SHP77 (cell line): ENCODE measurements around the gene RNF187.
"Not testable (repeated sequence)": the region's sequence is repeated elsewhere in the genome, so short reads cannot be mapped to it uniquely, and the experiment has no call there.

ENCODE experiments used
- DNase-seq, 2 experiments: peaks; one replicate each; lab custom pipeline; 2025; lab: John Stamatoyannopoulos, UW

Gene RNF187

DNA sequence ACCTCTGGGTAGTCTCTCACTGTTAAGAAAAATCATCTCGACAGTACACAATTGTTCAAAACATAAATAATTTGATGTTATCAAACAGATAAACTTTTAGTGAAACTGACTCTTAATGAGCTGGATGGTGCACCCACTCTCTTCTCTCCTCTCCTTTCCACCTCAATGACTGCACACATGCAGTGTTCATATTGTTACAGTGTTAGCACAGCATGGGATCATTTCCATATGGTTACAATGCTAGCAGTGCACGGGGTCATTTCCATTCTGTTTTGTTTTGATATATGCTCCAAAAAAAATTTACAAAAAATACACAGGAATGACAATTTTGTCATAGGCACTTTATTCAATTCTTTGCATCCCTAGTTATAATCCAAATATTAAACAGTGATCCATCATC lies 26.4 kb upstream of the RNF187 start:
- DNase-seq = no peak

DNA sequence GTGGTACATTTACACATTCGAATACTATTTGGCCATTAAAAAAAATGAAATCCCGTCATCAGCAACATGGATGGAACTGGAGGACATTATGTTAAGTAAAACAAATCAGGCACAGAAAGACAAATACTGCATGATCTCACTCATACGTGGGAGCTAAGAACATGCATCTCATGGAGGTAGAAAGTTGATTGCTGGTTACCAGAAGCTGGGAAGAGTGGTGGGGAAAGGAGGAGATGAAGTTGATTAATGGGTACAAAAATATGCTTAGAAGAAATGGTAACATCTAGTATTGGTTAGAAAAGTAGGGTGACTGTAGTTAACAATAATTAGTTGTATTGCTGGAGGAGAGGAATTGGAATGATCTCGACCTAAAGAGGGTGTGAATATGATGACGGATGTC lies 24.6 kb upstream of the RNF187 start:
- no peak for DNase-seq

DNA sequence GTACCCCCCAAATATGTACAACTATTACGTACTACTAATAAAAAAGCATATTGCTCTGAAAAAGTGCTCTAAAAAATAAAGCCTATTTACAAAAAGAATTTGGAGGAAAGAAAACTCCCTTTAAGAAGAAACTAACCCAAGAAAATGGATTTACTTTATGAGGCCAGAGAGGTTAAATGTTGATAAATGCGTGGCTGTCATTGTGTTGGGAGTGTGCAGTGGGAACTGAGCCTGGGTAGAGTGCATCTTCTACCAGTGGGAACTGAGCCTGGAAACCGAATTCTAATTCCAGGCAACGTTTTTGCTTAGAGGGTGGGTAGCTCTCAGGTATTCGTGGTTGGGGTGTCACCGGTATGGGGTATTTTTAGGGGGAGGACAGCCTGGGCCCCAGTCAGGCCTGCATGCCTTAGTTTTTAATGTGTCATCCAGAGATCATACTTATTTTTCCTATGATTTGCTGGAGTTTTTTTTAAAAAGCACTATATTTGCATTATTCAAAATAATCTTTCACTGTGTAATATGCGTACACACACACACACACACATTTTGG lies 24.1 kb upstream of the RNF187 start:
- DNase-seq = no peak

DNA sequence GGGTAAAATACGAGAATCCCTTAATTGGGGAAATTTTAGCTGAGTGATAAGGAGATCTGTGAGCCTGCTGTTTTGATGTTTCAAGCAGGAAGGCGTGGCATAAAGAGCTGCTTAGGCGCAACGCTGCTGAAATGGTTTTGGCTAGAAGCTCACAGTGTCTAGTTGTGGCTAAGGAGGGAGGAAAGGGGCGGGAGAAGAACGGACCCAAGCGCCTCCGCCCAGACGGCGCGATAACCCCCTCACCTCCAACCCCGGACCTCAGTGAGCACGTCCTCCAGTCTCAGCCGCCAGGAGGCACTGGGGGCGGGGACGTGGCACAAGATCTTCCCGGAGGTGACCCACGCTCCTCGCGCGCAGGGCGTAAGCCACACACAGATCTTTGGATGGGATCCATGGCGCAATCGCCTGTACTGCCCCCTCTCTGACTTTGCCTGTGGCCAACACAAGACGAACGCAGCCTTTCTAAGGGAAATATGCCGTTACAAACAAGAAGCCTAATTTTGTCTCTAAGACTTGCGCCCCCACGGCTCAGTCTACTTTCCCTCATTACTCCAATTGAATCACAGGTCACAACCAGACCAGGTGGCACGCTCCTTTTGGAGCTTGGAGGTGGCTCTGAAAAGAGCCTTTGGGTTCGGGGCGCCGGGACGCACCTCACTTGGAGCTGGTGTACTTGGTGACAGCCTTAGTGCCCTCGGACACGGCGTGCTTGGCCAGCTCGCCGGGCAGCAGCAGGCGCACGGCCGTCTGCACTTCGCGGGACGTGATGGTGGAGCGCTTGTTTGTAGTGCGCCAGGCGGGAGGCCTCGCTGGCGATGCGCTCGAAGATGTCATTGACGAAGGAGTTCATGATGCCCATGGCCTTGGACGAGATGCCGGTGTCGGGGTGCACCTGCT lies 23.4 kb upstream of the RNF187 start:
- DNase-seq = peak; percentile 22 to 58

DNA sequence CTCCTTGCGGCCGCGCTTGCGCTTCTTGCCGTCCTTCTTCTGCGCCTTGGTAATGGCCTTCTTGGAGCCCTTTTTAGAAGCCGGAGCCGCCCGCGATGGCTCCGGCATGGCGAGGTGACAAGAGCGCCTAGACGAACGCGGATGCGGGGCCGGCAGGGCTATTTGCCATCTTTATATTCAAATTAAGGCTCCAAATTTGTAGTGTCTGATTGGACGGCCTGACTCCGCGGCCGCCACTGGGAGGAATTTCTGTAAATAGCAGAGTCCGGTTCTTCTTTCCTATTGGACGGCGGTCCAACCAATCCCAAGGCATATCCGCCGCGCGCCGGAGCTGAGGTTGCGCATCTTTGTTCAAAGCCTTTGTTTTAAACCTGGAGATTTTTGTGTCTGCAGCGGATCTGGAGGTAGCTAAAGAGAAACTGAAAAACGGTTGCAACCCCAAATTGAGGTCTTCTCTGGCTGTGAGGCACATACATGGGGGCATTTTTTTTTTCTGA lies 22.6 kb upstream of the RNF187 start:
- DNase-seq = peak; percentile 95 to 97

DNA sequence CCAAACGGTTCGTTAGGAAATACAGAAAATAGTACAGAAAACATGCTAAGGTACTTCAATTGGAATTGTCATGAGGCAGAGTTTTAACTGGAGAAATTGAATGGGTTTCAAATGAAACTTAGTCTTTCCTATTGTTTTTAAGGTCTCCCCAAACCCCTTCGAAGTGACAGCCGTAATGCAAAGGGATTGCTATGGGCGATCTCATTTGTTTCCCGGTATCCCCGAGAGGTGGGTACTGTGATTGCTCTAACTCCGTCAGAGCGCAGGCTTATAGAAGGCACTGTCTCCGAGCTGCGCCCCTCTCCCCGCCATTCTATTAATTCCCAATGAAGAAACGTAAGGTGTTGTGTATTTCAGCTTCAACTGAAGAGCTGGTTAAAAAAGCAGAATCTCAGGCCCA lies 22.0 kb upstream of the RNF187 start:
- no peak for DNase-seq

DNA sequence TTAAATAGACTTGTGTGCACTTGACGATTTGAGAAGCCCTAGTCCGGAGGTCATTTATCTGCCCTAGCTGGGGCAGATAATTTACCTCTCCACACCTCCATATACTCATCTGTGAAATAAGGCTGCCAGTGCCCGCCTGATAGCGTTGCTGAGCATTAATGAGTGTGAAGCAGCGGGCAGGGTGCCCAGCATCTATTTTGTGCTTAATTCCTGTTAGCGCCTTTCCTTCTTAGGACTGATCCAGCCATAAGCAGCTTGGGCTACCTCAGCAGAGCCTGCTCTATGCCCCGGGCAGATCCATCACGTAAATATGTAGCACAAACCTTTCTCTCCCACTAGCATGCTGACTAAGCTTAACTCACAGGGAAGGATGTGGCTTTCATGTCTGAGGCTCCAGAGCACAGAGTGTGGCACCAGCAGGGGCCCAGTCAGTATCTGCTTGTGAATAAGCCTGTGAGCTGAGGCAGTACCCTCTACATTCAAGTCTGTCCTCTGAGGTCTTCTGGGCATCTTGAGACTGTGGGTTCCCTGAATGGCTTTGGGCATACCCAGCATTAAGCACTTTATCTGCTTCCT lies 21.5 kb upstream of the RNF187 start:
- DNase-seq = no peak

DNA sequence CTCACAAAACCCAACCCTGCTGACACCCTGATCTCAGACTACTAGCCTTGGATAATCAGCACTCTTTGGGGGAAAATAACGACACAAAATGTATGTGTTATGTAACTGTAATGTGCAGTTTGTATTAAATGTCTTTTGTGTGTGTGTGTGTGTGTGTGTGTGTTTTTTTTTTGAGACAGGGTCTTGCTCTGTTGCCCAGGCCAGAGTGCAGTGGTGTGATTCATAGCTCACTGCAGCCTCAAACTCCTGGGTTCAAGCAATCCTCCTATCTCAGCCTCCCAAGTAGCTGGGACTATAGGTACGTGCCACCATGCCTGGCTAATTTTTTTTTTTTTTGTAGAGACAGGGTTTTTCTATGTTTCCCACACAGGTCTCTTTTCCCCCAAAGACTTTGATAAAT lies 19.0 kb upstream of the RNF187 start:
- not testable (repeated sequence) for DNase-seq

DNA sequence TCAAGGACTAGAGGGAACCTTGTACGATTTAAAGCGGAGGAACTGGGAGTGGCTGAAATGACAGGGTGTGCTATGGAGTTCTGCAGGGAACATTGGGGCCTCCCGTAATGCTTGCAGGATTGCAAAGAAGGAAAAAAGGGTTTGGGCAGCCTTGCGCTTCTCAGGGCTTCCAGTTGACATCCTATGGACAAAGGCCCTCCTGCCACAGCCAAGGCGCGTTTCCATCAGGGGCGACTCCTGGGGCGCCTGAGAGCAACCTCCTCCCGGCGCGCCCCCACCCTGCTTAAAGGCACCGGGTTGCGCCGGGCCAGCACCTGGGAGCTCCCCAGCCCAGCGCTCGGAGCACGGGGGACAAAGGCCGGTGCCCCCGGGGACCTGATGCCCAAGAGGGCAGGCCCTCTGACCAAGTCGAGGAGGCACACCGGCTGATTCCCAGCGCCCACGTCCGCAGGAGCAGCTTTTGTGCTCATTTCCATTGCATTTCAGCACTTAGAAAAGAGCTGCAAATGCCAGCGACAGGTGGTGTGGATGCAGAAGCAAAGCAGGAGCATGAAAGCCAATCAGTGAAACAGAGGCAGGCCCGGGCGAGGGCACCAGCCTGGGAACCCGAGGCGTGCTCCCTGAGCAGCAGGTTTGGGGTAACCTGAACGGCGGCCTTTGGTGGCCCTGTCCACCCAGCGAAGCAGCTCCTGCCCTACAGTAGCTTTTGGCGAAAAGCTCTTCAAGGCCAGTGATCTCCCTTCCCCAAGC lies 17.6 kb upstream of the RNF187 start:
- DNase-seq = no peak

DNA sequence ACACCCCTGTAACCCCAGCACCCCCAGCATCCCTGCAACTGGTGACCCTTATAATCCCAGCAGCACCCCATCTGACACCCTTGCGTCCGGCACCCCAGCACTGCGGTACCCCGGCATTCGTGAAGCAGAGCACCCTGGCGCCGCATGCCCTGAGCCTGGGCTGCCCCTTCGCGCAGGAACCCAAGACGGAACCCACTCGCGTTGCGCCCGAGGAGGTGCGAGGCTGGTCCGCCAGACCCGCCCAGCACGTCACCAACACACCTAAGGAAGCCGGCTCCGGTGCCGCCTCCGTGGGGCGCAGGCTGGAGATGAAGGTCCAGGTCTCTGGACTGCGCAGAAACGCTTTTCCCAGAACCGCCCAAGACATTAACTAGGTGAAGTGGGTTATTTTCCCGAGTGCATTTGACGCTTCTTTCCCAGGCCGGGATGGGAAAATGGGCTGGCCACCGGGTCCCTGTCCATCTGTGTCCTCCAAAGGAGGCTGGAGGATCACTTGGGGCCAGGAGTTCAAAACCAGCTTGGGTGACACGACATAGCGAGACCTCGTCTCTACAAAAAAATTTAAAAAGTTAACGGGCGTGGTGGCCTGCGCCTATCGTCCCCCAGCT lies 15.9 kb upstream of the RNF187 start:
- DNase-seq = no peak

DNA sequence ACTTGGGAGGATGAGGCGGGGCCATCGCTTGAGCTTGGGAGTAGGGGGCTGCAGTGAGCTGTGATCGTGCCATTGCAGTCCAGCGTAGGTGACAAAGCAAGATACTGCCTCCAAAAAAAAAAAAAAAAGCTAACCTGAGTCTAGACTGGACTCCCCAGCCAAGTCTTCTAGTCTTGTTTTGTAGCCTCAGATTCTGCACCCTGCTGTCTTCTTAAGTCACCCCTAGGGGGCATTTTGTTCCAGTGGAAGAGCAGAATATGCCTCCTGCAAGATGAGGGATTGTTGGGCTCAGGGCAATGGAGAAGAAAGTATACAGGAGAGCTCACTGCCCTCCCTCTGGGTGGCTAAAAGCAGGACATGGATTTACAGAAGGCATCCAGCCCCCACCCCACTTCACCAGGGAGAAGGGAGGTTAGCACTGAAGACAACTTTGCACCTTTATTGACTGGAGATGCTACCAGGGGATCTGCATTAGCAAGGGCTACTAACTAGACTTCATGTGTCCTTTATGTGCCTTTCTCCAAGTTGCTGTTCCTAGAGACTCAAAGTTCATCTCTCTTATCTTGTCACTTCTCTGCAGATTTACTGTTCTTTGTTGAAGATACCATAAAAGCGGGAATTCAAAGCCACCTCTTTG lies 15.3 kb upstream of the RNF187 start:
- DNase-seq = peak; percentile 47 to 78

DNA sequence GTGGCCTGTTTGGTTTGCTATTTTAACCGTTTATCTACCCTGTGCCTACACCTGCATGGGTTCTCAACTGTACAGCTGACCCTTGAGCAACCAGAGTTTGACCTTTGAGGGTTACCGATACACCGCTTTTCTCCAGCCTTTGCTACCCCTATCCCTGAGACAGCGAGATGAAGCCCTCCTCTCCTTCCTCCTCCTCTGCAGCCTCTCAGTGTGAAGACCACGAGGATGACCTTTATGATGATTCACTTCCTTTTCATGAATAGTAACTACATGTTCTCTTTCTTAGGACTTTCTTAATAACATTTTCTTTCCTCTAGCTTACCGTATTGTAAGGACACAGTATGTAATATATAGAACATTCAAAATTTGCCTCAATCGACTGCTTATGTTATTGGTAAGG lies 14.5 kb upstream of the RNF187 start:
- no peak for DNase-seq

DNA sequence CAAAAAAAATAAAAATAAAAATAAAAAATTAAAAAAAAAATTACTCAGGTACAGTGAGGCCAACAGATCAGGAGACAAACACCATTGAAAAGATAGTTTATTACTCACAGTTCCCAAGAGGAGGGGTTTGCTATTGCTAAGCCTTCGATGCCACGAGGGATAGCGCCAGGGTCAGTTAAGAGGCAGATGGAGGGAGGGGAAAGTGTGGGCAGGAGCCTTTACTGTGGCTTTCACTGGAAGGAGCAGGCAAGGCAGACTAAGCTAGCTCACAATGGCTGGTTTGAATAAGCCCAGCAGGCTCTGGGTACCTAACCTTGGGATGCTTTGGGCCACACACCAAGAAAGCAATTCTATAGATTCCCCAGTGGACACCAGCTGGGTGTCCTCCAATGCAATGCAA lies 12.7 kb upstream of the RNF187 start:
- DNase-seq = no peak

DNA sequence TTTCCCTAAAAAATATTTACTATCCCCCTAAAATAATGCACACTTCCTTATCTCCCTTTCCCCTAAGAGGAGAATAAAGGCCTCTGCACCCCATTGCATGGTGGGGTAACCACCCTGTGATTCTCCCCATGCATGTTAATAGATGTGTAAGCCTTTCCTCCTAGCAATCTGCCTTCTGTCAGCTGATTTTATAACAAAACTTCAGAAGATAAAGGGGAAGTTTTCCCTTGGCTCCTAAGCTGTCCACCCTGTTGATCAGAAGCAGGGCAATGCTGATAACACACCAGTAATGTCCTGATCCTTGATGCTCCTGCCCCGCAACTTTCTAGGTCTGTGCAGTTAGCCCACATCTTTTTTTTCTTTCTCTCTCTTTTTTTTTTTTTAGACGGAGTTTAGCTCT lies 11.4 kb upstream of the RNF187 start:
- no peak for DNase-seq

DNA sequence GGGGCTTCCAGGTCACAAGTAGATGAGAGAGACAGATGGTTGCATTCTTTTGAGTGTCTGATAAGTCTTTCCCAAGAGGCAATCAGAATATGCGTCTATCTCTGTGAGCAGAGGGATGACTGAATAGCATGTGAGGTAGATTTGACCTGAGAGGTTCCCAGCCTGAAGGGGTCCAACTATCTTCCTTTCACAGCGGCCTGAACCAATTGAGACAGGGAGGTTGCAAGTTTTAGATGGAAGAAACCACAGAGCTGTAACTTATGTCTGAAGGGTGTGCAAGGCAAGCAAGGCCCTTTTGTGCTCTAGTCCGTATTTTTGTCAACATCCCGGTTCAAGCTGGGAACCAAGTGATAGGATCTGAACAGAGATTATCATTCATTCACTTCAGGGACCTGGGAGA lies 9.9 kb upstream of the RNF187 start:
- no peak for DNase-seq

DNA sequence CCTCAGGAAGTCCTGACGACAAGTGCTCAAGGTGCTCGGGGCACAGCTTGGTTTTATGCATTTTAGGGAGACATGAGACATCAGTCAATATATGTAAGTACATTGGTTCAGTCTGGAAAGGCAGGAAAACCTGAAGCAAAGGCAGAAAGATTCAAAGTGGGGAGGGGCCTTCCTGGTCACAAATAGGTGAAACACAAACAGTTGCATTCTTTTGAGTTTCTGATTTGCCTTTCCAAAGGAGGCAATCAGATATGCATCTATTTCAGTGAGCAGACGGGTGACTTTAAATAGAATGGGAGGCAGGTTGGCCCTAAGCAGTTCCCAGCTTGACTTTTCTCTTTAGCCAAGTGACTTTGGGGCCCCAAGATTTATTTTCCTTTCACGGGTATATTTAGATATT lies 8.9 kb upstream of the RNF187 start:
- DNase-seq = no peak

DNA sequence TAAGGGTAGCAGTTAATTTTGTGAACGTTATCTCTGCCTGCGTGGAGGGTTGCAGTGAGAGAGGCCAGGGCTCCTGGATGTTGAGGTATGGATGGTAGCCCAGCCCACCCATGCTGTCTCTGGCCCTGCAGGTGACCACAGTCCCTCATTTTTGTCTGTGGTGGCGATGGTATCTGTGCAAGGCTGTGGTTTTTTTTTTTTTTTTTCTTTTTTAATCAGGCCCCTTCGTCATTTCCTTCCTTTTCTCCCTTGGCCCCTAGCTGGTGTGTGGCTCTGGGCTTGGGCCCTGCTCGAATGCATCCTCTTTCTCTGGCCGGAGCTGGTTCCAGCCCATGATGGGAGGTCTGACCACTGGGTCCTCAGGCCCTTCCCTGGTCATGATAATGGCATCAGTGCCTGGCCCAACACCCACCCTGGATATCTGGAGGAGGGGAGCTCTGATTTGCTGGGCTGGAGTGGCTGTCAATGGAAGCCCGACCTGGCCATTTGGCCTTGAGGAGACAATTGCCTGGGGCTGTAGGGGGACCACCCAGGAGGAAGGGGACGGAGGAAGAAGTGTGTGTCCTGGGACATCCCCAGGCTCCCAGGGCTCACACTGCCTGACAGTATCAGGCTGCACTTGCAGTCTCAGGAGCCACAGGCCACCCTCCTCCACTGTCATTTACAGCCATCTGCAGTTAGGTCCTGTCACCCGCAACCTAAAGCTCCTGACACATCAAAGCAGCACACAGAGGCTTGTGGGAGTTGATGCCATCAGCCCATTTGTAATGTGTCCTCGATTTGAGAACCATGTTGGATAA lies 8.1 kb upstream of the RNF187 start:
- no peak for DNase-seq

DNA sequence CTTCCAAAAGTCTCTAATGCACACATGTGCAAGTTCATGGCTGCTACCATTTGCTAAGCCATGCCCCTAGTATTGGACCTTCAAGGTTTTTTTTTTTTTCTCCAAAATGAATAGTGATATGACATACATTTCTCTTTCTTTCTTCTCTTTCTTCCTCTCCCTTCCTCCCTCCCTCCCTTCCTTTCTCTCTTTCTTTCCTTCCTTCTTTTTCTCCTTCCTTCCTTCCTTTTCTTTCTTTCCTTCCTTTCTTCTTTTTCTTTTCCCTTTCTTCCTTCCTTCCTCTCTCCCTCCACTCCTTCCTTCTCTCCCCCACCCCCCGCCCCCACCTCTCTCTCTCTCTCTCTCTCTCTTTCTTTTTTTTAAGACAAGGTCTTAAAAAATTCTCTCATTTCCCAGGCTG lies 3.4 kb upstream of the RNF187 start:
- DNase-seq = no peak

DNA sequence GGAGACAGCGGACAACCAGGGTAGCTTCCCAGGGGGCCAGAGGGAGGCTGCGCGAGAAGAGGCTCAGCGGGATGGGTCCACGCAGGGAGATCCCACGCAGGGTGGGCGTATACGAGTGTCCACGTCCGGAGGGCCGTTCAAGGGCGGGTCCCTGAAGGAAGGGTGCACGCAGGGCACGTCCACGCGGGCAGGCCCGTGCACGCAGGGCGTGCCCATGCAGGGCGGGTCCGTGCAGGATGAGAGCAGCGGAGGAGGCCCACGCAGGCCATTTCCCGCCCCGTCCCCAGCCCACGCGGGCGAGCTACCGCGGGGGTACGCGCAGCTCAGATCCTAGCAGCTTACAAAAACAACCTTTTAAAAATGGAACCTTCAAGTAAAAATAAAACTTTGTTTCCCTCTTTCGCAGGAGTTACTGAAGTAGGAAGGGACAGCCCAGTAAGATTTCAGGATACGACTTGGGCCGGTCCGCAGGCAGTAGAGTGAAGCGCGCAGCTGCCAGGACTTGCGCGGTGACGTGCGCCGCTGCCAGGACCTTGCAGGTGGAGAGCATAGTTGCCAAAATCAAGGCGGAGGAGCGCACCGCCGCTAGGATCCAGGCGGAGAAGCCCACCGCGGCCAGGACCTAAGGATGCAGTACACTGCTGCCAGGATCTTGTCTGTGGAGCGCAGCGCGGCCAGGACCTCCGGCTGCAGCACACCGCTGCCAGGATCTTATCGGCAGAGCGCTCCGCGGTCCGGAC lies 416 bp upstream of the RNF187 start:
- DNase-seq = peak; percentile 85 to 86
